NOMO-1 treated with dmso at 0.1 percent for 144 hours (cell line): ENCODE data around the gene EPC1.
A peak's percentile ranks its signal among the peaks of the same experiment; 100 is the strongest.
"Not testable (repeated sequence)": the region's sequence is repeated elsewhere in the genome, so short reads cannot be mapped to it uniquely, and the experiment has no call there.

Source experiments
- DNase-seq: peaks from one replicate; lab custom pipeline; 2025; ENCODE audit not compliant: unreplicated experiment; lab: John Stamatoyannopoulos, UW

The EPC1 gene

GRCh38 chr10:32295027-32295426 lies 51.9 kb downstream of the EPC1 start:
- no peak for DNase-seq

- no peak for DNase-seq
Observed at GRCh38 chr10:32293581-32293980, 53.4 kb downstream of the EPC1 start.

DNA sequence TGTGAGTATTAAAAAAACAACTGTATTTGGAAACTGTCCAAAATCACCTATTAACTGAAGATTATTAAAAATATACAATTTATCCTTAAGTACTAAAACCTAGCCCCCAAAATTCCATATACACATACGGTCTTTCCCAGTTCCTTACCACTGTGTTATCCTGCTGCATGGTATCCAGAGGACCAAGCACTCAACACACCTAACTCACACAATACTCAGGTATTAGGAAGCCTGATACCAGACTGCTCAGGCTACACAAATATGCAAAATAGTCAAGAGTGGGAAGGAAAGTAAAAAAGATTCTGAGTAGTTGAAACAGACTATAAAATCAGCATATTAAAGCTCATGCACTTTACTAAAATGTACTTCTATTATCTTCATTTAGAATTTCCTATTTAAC lies 67.2 kb downstream of the EPC1 start:
- DNase-seq, result no peak

DNA sequence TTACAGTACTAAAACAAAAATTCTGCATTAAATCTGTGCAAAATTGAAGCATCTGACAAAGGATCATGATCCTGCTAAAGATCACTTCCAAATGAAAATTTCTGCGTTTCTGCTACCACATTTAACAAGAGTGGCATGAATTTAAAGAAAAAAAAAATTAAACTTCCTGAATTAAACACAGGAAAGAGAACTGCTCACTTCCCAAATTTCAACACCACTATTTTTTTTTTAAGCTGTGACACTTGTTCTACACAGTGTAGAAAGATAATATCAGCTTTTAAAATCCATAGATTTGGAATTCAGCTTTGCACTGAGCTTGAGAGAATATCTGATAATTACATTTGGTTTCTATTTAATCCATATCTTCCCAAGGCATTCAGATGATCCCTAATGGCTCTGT lies 73.6 kb downstream of the EPC1 start:
- no peak for DNase-seq

DNA sequence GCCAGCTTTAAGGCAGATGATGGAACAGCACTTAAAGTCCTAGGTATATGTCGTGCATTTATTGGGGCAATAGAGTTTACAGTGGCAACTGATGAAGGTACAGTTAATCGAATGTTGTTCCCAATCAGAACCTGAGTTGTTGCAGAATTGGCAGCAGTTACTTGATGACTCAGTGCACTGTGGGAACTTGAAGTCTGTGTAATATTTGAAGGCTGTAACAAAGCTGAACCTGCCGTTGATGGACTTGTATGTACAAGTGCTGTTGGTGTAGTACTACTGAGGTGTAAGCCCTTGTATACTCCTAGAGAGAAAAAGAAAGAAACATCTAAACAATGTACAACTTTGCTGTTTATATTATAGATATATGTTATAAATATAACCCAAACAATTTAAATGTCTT lies 75.3 kb downstream of the EPC1 start:
- no peak for DNase-seq

GRCh38 chr10:32269343-32270100 lies 77.4 kb downstream of the EPC1 start:
- no peak for DNase-seq

DNA sequence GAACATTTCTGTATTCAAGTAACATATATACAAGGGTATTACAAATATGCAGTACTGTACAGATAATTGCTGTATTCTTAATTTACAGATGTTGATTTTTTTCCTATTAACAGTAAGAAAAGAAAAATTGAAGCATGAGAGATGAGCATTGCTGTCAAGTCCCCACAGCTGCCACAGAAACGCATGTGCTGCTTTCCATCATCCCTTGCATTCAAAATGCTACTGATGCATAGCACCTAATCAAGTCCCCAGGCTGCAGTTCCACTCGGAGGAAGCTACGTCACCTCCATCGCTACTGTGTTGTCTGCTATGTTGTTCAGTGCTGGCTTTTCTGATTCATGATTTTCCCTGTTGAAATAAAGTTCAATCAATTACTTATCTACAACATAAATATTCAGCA lies 78.2 kb downstream of the EPC1 start:
- DNase-seq, result no peak

- DNase-seq, result no peak
Observed at GRCh38 chr10:32266979-32267378, 80.0 kb downstream of the EPC1 start.

DNA sequence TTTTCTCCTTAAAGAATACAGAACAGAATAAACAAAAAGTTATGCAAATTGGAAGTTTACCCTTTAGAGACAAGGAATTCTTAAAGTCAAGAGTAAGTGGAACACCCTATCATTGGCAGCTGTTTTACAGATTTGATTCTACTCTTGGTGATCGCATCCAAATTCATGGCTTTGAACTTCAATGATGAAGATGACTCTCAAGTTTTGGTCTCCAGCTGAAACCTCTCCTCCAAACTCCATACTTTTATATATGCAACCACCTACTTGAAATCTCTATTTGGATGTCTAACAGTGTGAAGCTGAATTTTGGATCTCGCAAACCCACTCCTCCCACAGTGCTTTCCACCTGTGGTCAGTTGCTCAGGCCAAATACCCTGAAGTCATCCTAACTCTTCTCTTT lies 80.4 kb downstream of the EPC1 start:
- no peak for DNase-seq

GRCh38 chr10:32265756-32266155 lies 81.2 kb downstream of the EPC1 start:
- DNase-seq, result no peak

- DNase-seq, result no peak
Observed at GRCh38 chr10:32263300-32263699, 83.7 kb downstream of the EPC1 start.

DNA sequence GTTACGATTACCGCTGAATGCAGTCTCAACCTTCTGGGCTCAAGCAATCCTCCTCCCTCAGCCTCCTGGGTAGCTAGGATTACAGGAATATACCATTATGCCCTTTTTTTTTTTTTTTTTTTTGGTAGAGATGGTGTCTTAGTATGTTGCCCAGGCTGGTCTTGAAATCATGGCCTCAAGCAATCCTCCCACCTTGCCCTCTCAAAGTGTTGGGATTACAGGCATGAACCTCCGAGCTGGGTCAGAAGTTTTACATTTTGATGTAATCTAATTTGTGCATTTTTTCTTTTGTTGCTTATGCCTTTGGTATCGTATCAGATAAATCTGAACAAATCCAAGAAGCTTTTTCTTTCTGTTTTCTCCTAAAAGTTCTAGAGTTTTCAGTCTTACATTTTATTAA lies 87.4 kb downstream of the EPC1 start:
- DNase-seq, result no peak

DNA sequence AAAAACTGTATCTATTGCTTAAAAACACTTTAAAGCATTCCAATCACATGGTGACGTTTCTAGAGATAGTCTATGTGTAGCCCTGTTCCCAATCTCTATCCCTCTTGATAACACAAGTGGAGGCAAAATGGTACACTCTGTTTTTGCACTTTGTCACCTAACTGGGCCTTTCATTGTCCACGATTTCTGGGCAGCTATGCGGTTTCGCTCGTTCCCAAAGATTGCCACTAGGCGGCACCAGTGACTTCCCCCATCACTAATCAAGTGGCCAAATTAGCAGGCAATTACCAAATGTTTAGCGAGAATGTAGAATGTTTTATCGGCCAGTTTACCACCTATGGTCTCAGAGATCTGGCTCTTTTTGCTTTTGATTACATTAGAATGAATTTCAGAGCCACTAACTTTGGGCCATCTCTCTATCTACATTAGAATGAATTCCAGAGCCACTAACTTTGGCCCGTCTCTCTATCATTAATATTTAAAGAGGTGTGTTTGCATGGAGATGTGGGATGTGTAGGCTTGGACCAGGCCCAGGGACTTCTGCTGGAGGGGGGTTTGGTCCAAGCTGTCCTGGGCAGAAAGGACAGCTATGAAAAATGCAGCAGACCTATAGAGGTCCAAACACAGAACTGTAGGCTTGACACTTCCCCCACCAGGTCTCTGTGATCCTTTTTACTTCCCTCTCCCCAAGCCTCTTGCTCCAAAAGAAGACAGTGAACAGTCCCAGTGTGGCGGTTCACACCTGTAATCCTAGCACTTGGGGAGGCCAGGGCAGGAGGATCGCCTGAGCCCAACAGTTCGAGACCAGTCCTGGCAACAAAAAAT lies 90.1 kb downstream of the EPC1 start:
- peak; percentile 39 for DNase-seq

- no peak for DNase-seq
Observed at GRCh38 chr10:32253821-32254220, 93.1 kb downstream of the EPC1 start.

DNA sequence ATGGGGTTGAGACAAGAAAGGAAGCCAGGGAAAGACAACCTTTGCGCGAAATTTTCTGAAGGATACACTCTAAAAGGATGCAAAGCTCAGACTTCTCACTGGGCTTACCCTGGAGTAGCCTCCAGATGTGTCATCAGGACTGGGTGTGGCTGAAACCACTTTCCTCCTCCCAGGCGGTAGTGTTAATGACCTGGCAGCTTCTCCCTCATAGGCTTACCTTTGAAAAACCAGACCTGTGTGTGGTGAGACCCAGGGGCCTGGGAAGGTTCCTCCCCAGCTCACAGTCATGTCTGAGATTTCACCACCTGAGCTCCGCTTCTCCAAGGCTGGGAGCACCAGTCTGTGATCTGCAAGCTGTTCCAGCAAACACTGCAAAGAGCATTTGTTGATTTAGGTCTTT lies 93.7 kb downstream of the EPC1 start:
- DNase-seq, result no peak

GRCh38 chr10:32250489-32250888 lies 96.5 kb downstream of the EPC1 start:
- DNase-seq, result not testable (repeated sequence)

DNA sequence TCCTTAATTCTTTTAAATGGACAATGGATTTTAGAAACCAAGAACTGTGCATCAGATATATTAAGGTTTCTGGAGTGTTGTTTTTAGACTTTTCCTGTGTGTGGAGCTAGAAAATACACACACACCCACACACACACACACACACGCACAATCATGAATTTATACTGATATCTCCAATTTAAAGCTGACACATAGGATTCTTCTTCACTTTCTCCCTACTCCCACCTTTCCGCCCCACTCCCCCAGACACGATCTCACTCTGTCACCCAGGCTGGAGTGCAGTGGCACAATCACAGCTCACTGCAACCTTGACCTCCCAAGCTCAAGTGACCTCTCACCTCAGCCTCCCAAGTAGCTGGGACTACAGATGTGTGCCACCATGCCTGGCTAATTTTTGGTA lies 100.3 kb downstream of the EPC1 start:
- DNase-seq, result no peak

GRCh38 chr10:32245760-32246159 lies 101.2 kb downstream of the EPC1 start:
- DNase-seq, result no peak

GRCh38 chr10:32244421-32245207 lies 102.3 kb downstream of the EPC1 start:
- DNase-seq, result no peak

- no peak for DNase-seq
Observed at GRCh38 chr10:32244011-32244410, 102.9 kb downstream of the EPC1 start.

DNA sequence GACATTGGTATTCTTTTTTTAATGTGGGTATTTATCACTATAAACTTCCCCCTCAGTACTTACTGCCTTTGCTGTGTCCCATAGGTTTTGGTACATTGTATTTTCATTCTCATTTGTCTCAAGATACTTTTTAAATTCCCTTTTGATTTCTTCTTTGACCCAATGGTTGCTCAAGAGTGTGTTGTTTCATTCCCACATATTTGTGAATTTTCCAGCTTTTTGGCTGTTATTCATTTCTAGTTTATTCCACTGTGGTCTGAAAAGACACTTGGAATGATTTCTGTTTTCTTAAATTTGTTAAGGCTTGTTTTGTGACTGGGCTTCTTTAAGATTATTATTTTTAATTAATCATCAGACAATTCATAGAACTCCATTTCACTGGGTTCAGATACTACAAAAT lies 105.0 kb downstream of the EPC1 start:
- DNase-seq, result no peak

GRCh38 chr10:32240471-32240870 lies 106.5 kb downstream of the EPC1 start:
- DNase-seq, result no peak
